Glomerular visceral epithelial cell (primary cell): ENCODE results near the gene HIKESHI.

Experiments
- DNase-seq: peaks from one replicate; pipeline ENCODE4 v3.0.0-alpha.2; 2016; ENCODE audit errors: extremely low spot score

Gene HIKESHI

DNA sequence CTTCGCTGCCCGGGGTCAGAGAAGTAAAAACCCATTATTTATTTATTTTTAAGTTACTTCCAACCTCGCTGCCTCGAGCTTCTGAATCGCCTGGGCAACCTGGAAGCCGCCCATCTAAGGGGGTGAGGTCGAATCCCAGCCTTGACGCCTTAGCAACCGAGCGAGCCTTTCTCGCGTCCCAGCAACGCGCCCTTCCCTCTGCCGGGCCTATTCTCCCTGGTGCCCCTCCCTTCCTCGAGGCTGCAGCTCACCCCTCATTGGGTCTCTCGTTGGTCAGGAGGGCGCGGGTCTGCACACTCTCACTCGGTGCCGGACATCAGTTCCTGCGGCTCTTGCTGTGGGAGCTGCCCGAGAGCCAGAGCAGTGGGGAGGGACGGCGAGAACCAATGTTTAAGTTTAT is 72.5 kb downstream of the HIKESHI start, which contains the start of gene CCDC81:
Gene CCDC81, plus strand, starts transcription at position 302 of the 400 bp plus-strand sequence. CDS start 277 bp downstream, outside the sequence.
- no peak for DNase-seq

DNA sequence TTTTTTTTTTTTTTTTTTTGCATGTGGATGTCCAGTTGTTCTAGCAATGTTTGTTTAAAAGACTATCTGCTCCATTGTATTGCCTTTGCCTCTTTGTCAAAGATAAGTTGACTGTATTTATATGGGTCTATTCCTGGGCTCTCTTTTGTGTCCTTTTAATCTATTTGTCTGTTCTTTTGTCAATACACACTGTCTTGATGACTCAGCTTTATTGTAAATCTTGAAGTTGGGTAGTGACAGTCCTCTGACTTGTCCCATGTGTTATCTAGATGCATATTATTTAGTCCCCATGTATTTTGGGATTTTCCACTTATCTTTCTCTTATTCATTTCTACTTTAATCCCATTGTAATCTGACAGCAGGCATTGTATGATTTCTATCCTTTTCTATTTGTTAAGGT is 75.9 kb downstream of the HIKESHI start:
- DNase-seq, result no peak

DNA sequence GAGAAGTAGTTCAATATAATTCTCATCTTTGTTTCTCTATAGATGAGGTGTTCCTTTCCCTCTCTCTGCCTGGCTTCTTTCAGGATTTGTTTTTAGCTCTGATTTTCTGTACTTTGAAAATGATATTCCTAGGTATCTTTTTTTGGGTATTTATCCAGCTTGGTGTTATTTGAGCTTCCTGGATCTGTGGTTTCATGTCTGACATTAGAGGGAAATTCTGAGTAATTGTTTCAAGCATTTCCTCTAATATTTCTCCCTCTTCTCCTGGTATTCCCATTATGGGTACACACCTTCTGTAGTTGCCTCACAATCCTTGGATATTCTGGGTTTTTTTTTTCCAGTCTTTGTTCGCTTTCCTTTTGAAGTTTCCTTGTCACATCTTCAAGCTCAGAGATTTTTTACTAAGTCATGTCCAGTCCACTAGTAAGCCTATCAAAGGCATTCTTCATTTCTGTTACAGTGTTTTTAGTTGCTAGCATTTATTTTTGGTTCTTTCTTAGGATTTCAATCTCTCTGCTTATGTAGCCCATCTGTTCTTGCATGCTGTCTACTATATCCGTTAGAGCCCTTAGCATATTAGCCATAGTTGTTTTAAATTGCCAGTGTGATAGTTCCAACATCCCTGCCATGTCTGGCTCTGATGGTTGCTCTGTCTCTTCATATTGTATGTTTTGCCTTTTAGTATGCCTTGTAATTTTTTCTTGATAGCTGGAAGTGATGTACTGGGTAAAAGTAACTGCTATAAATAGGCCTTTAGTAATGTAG is 78.4 kb downstream of the HIKESHI start:
- no peak for DNase-seq

DNA sequence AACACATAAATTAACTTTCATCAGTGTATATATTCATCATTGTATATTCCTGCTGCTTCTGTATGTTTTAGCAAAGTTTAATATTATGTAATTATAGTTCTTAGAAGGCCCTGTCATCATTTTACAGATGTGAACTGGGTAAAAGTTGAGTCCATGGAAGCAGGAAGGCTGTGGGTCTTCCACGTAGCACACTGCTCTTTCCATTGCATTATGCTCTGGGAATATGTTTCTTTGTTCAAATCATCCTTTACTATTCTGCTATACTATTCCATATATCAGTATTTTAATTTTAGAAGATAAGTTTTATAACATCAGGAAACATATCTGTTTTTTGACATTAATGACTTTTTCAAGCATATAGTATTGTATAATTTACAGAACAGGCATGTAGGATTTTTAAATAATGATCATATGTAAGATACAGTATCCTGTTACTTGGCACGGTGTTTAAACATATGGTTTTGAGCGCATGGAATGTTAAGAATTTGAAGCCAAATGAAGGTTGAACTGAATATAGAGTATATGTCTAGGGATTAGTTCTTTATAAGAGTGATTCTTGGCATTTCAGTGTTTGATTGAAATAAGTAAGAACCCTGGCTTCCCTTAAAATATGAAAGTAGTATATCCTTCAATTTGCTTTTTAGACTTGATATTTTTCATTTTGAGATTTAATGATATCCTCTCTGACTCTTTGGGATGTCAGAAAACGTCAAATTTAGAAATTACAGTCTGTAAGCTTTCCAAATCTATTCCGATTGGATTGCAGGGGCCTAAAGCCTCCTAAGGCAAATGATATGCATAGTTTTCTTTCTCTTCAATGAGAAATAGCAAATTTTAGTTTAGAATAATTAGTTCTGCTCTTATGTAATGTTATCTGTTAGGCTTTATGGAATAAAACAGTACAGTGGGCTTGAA is 81.3 kb downstream of the HIKESHI start:
- DNase-seq, result no peak

DNA sequence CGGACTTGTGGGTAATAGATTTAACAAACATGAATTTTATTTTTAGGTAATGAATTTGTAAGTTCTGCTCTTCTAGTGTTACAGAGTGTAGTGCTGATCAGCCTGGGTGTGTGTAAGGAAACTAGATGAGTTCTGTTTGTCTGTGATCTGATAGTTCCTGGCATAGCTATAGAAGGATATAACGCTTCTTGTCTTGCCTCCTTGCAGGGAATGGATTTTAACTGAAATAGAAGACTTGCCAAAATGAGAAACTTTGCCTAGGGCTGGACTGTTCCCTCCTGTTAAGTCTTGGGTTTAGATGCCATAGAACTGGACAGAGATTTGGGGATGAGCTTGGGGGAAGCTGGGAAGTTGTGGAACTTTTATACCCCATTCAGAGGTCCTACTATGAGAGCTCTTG is 84.2 kb downstream of the HIKESHI start:
- no peak for DNase-seq

DNA sequence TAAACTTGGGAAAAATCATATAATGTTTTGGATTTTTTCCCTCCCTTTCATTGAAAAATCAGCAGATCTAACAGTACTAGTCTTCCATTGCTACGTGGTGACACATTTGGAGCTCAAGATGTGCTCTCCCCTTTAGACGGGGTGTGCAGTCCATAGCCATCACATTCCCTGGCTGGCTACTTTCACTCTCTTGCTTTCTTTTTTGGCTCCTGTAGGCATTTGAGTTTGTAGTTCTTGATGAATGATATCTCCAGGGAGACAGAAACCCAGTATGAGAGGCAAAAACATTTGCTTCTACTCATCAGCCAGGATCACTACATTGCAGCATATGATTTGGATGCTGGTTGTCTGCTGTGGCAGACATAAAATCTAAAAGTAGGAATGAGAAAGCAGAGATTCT is 84.7 kb downstream of the HIKESHI start:
- no peak for DNase-seq

DNA sequence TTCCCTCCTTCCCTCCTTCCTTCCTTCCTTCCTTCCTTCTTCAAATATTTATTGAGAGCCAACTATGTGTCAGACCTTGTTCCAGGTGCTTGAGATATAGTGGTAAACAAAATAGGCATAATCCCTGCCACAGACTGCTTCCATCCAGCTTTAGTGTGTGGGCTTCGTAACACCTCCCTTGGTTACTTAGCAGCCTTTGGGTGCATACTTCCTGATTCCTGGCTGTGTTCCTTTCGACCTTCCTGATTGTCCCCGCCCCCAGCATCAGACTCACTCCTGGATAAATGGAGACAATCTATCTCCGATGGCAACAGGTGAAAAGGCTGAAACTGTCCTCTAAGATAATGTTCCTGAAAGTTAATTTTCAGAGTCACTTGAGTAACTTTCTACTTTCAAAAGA is 86.2 kb downstream of the HIKESHI start:
- DNase-seq, result no peak

DNA sequence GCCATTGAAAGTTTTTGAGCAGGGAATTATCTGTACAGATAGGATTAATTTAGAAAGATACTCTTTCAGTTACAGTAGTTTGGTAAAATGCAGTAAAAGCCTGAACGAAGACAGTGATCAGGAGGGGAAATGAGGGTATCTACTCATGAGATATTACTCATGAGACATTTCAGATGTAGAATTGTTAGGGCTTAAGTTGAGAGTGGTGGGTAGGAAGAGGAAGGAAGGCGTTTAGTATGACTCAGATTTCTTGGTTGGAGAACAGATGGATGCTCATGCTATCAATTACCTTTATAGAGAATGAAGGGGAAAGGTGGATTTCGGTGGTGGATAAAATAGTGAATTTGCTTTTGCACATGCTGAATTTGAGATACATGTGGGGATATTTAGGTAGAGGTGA is 88.4 kb downstream of the HIKESHI start:
- no peak for DNase-seq

DNA sequence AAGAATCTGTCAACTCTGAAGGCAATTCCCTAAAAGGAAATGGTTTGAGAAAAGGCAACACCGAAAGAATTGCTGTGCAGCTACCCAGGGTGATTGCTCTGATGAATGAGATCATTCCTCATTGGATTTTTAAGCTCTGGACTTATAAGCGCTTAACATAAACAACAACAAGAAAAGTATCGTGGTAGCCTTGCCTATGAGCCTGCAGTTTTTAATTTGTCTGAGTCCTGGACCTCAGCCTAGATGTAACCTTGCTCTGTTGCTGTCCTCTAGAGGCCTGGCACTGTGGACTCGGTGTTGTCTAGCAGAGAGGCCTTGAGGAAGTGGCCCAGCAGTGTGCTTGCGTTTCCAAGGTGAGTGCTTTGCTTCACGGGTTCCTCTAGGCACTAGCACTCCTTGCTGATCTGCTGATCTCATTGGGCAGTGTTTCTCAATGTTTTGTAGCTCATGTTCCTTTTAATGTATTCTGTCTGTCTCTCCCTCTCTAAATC is 93.1 kb downstream of the HIKESHI start:
- DNase-seq, result no peak
